ENCODE results near the gene BCL11B.

GRCh38 chr14:99320621-99321235 lies 48.7 kb upstream of the BCL11B start:
- TF ChIP-seq RAD21 (IDR thresholded peaks at IDR 0.05; ENCODE audit: low read depth) (no peak), EP300 (IDR thresholded peaks at IDR 0.05; ENCODE audit: borderline replicate concordance) (no peak), CREB1 (IDR thresholded peaks at IDR 0.05; ENCODE audit: low read depth) (no peak), YY1 (IDR thresholded peaks at IDR 0.05; ENCODE audit: low read depth) (no peak), TAF1 (IDR thresholded peaks at IDR 0.05; ENCODE audit: low read depth) (no peak), FOXM1 (IDR thresholded peaks at IDR 0.05; ENCODE audit: borderline replicate concordance, low read depth) (no peak), REST (IDR thresholded peaks at IDR 0.05; ENCODE audit: low read depth) (no peak), MAX (IDR thresholded peaks at IDR 0.05) (no peak), USF1 (IDR thresholded peaks at IDR 0.05) (no peak), CEBPB (IDR thresholded peaks at IDR 0.05) (no peak), ZBTB7A (IDR thresholded peaks at IDR 0.05; ENCODE audit: low read depth) (no peak), EGR1 (IDR thresholded peaks at IDR 0.05) (no peak), TEAD4 (IDR thresholded peaks at IDR 0.05) (no peak)

Data from Ishikawa (cell line).